H1 (cell line): ENCODE results near the gene TFAP2E. TPM values are rescaled to one million over a fixed set of nuclear protein-coding genes. Genes with fewer than 3 reads are reported as not detected.

Experiments used
- CTCF ChIA-PET: fragments of 300-600 bp; sonication (Branson Sonifier 250); formaldehyde crosslinking; loops from one replicate; lab custom pipeline; 2021; ENCODE audit not compliant: partially characterized antibody; lab: Charles Lee
- POLR2A ChIA-PET: fragments of 300-600 bp; sonication (Branson Sonifier 250); formaldehyde crosslinking; loops from one replicate; lab custom pipeline; 2021; ENCODE audit warnings: inconsistent platforms; ENCODE audit not compliant: partially characterized antibody; lab: Charles Lee
- DNase-seq, 2 experiments: peaks; one replicate each; pipeline versions ENCODE4 v3.0.0 to v3.0.0-alpha.2; 2010 to 2022; ENCODE audit warnings: low spot score in 2 of 2, low read depth in 1 of 2, mixed read lengths in 1 of 2
- FAIRE-seq: peaks from 2 replicates; lab custom pipeline; 2011; peaks lifted over from hg19 to GRCh38; lab: Jason Lieb, UNC
- H2AFZ ChIP-seq: 2 replicates; pipeline ENCODE4 v1.8.1; 2012; ENCODE audit warnings: low read length, inconsistent platforms
- H2AK5ac ChIP-seq: 2 replicates; pipeline ENCODE4 v1.6.1; 2013; ENCODE audit warnings: low read depth, low read length
- H2BK120ac ChIP-seq: replicated peaks from 2 replicates; pipeline ENCODE3; 2013; ENCODE audit warnings: low read depth, low read length, inconsistent platforms
- H2BK12ac ChIP-seq: 2 replicates; pipeline ENCODE4 v1.6.1; 2013; ENCODE audit warnings: low read depth, low read length
- H2BK15ac ChIP-seq: 2 replicates; pipeline ENCODE4 v1.6.1; 2013; ENCODE audit warnings: low read length
- H2BK20ac ChIP-seq: 2 replicates; pipeline ENCODE4 v1.6.1; 2013; ENCODE audit warnings: low read length
- H2BK5ac ChIP-seq: 2 replicates; pipeline ENCODE4 v1.6.1; 2013; ENCODE audit warnings: low read depth, low read length
- H3K14ac ChIP-seq: 2 replicates; pipeline ENCODE4 v1.6.1; 2013; ENCODE audit warnings: inconsistent platforms; ENCODE audit not compliant: insufficient read length
- H3K18ac ChIP-seq: 2 replicates; pipeline ENCODE4 v1.6.1; 2013; ENCODE audit warnings: low read length; ENCODE audit errors: extremely low read depth
- H3K23ac ChIP-seq: 2 replicates; pipeline ENCODE4 v1.6.1; 2013; ENCODE audit warnings: inconsistent platforms; ENCODE audit not compliant: insufficient read length
- H3K23me2 ChIP-seq: 2 replicates; pipeline ENCODE4 v1.6.1; 2013; ENCODE audit warnings: low read depth, low read length
- H3K27ac ChIP-seq: 2 replicates; pipeline ENCODE4 v1.6.1; 2011; ENCODE audit warnings: low read depth, low read length, inconsistent platforms
- H3K27me3 ChIP-seq, 4 experiments: replicated peaks in 1 of 4; 1 replicate in 1 of 4; 2 replicates in 3 of 4; pipeline versions ENCODE4 v1.6.1 to v1.8.1; 2011 to 2013; ENCODE audit warnings: low read length in 3 of 4, mild to moderate bottlenecking in 3 of 4, inconsistent platforms in 2 of 4, mixed read lengths in 2 of 4, moderate library complexity in 1 of 4; ENCODE audit not compliant: control insufficient read depth in 3 of 4, insufficient read depth in 3 of 4; ENCODE audit errors: extremely low read depth in 1 of 4
- H3K36me3 ChIP-seq, 4 experiments: 2 replicates each; pipeline versions ENCODE4 v1.6.1 to v1.8.1; 2011 to 2013; ENCODE audit warnings: mild to moderate bottlenecking in 4 of 4, low read length in 3 of 4, moderate library complexity in 2 of 4, control low read depth in 1 of 4, inconsistent platforms in 1 of 4; ENCODE audit not compliant: insufficient read depth in 4 of 4, control insufficient read depth in 2 of 4
- H3K4ac ChIP-seq: replicated peaks from 2 replicates; pipeline ENCODE3; 2013; ENCODE audit warnings: low read length, low read depth, mixed read lengths, inconsistent platforms; ENCODE audit not compliant: insufficient read length
- H3K4me1 ChIP-seq, 4 experiments: replicated peaks in 1 of 4; 1 replicate in 1 of 4; 2 replicates in 3 of 4; pipeline versions ENCODE4 v1.6.1 to v1.8.1; 2011 to 2013; ENCODE audit warnings: low read length in 3 of 4, inconsistent platforms in 2 of 4, mixed read lengths in 1 of 4; ENCODE audit not compliant: insufficient read depth in 4 of 4, control insufficient read depth in 3 of 4
- H3K4me2 ChIP-seq, 2 experiments: 2 replicates each; pipeline versions ENCODE4 v1.6.1 to v1.8.1; 2011 to 2013; ENCODE audit warnings: low read depth in 2 of 2, low read length in 2 of 2, control low read depth in 1 of 2, inconsistent platforms in 1 of 2, mild to moderate bottlenecking in 1 of 2; ENCODE audit not compliant: insufficient read depth in 1 of 2
- H3K4me3 ChIP-seq, 4 experiments: fragments of 200-600, 300-600 bp in 1 of 4; sonication (generic), shearing (Covaris generic), sonication (Bioruptor Twin) in 1 of 4; 2 replicates each; pipeline versions ENCODE4 v1.5.1 to v1.8.1; 2011 to 2016; ENCODE audit warnings: low read length in 4 of 4, low read depth in 3 of 4, control low read depth in 2 of 4, inconsistent platforms in 2 of 4, mild to moderate bottlenecking in 2 of 4, mixed read lengths in 1 of 4, moderate library complexity in 1 of 4; ENCODE audit not compliant: insufficient read depth in 2 of 4; ENCODE audit errors: extremely low read depth in 1 of 4
- H3K56ac ChIP-seq: replicated peaks from 2 replicates; pipeline ENCODE3; 2013; ENCODE audit warnings: low read depth, mild to moderate bottlenecking, mixed read lengths, low read length, inconsistent platforms; ENCODE audit not compliant: insufficient read length
- H3K79me1 ChIP-seq: 2 replicates; pipeline ENCODE4 v1.6.1; 2013; ENCODE audit warnings: low read depth, low read length, control low read depth
- H3K79me2 ChIP-seq, 2 experiments: 2 replicates each; pipeline versions ENCODE4 v1.6.1 to v1.8.1; 2012 to 2013; ENCODE audit warnings: low read length in 2 of 2, mild to moderate bottlenecking in 2 of 2, inconsistent platforms in 1 of 2; ENCODE audit not compliant: insufficient read depth in 2 of 2, control insufficient read depth in 1 of 2
- H3K9ac ChIP-seq, 4 experiments: replicated peaks in 1 of 4; 1 replicate in 1 of 4; 2 replicates in 3 of 4; pipeline versions ENCODE4 v1.6.1 to v1.8.1; 2011 to 2013; ENCODE audit warnings: low read depth in 3 of 4, low read length in 3 of 4, control low read depth in 2 of 4, mild to moderate bottlenecking in 2 of 4, moderate library complexity in 2 of 4, inconsistent platforms in 1 of 4; ENCODE audit errors: extremely low read depth in 1 of 4
- H3K9me3 ChIP-seq, 2 experiments: 2 replicates each; pipeline versions ENCODE4 v1.6.1 to v1.8.1; 2012 to 2013; ENCODE audit warnings: mild to moderate bottlenecking in 2 of 2, moderate library complexity in 2 of 2, control low read depth in 1 of 2, inconsistent platforms in 1 of 2, low read depth in 1 of 2, low read length in 1 of 2, mixed read lengths in 1 of 2; ENCODE audit not compliant: insufficient read depth in 2 of 2
- H4K20me1 ChIP-seq, 2 experiments: replicated peaks in 1 of 2; 2 replicates each; pipeline versions ENCODE3 to v1.8.1; 2011 to 2013; ENCODE audit warnings: inconsistent platforms in 2 of 2, low read length in 2 of 2, mild to moderate bottlenecking in 1 of 2; ENCODE audit not compliant: insufficient read depth in 2 of 2, control insufficient read depth in 1 of 2
- H4K5ac ChIP-seq: 2 replicates; pipeline ENCODE4 v1.6.1; 2013; ENCODE audit warnings: low read length, low read depth, mixed read lengths, inconsistent platforms; ENCODE audit not compliant: insufficient read length
- H4K8ac ChIP-seq: 2 replicates; pipeline ENCODE4 v1.8.0; 2013; ENCODE audit warnings: mild to moderate bottlenecking, moderate library complexity, low read length, inconsistent platforms; ENCODE audit not compliant: insufficient read depth; ENCODE audit errors: extremely low read depth
- H4K91ac ChIP-seq: replicated peaks from 2 replicates; pipeline ENCODE3; 2013; ENCODE audit warnings: low read length, mixed read lengths, inconsistent platforms; ENCODE audit not compliant: insufficient read length
- GABPA ChIP-seq: IDR thresholded peaks from 2 replicates; pipeline ENCODE4 v1.6.1; 2011; ENCODE audit warnings: mild to moderate bottlenecking, low read length, moderate library complexity, borderline replicate concordance; ENCODE audit not compliant: insufficient read depth
- WGBS, 2 experiments: shearing (Covaris generic) in 1 of 2; methylation state at CpG; one replicate each; pipeline versions ENCODE4 v1.1.6 to v1.1.7; 2013 to 2015; ENCODE audit warnings: low lambda C conversion rate in 2 of 2, mixed read lengths in 2 of 2, inconsistent platforms in 1 of 2, low coverage in 1 of 2, missing lambda C conversion rate in 1 of 2; ENCODE audit not compliant: insufficient replicate concordance in 2 of 2, insufficient coverage in 1 of 2, insufficient read length in 1 of 2; ENCODE audit errors: extremely low coverage in 1 of 2, missing lambda C conversion rate in 1 of 2; 5-methylcytosine and 5-hydroxymethylcytosine counted together
- polyA plus RNA-seq, 7 experiments: library from polyadenylated mRNA; depleted of rRNA in 3 of 7; stranded (reverse) in 5 of 7; unstranded in 2 of 7; fragments of >200 nt in 5 of 7; fragments of 200-250 nt in 2 of 7; gene quantifications; 1 replicate in 5 of 7; 2 replicates in 1 of 7; 4 replicates in 1 of 7; pipeline versions ENCODE4 v1.2.1 to v1.2.3, GENCODE V29; 2011 to 2013; ENCODE audit warnings: missing spikeins in 2 of 7, mixed read lengths in 2 of 7
- total RNA-seq: library from RNA; stranded (reverse); fragmentation: NEBNext Ultra II Directional; extraction: Animal tissue kit (Norgen Biotek cat#: 25700); gene quantifications from 2 replicates; pipeline ENCODE4 v1.2.1, GENCODE V29; 2021

The TFAP2E gene
- total and polyA plus RNA-seq, 2 of the 8 experiments (the other 6 are each of a cell fraction or from before 2014, with no cell fraction given) = 0.24 to 0.50 TPM

- 87% methylated on average over 8 of the region's 8 CpGs; no CpG with 5 or more reads in 1 of the 2 experiments for WGBS, 2 experiments
- TF ChIP-seq GABPA = no peak
These were observed 20.1 kb downstream of the TFAP2E start for GRCh38 chr1:35592991-35593769.

More at GRCh38 chr1:35592991-35593769, 20.1 kb downstream of the TFAP2E start:
- Histone ChIP-seq H3K4me2 (no peak overlapping the region), H2AFZ (no peak overlapping the region), H3K27me3 (no peaks in the 10 kb centered on the region), H4K20me1 (peaks cover 0 to 15% of the 10 kb centered on the region in 2 experiments), H3K79me2 (no peaks in the 10 kb centered on the region), H3K4me1 (peaks cover 0 to 5% (median 2%) of the 10 kb centered on the region in 4 experiments; a peak in 2 of 7 replicates), H4K91ac (no peak overlapping the region), H2BK5ac (no peak overlapping the region), H3K9ac (no peak overlapping the region), H3K4ac (no peak overlapping the region), H2AK5ac (no peak overlapping the region), H3K27ac (no peak overlapping the region), H3K18ac (no peak overlapping the region), H3K23me2 (no peaks in the 10 kb centered on the region; the same call in 1 of the 2 replicates), H3K4me3 (no peak overlapping the region), H3K36me3 (peaks cover 0 to 3% (median 0%) of the 10 kb centered on the region in 4 experiments; a peak in 1 of 8 replicates), H3K79me1 (0 out of 2 replicates have a peak, but pooled peaks cover 2% of the 10 kb centered on the region), H3K56ac (no peak overlapping the region), H2BK120ac (no peak overlapping the region), H2BK12ac (no peak overlapping the region), H3K14ac (no peak overlapping the region), H4K8ac (no peak overlapping the region), H3K23ac (no peak overlapping the region), H4K5ac (no peak overlapping the region), H2BK15ac (no peak overlapping the region), H3K9me3 (no peaks in the 10 kb centered on the region), H2BK20ac (no peak overlapping the region)
- POLR2A ChIA-PET = interaction anchor here (0.7 to 1.8 kb wide), 5 partner anchors 9 to 410 kb away, joined by 3 to 11 read pairs (median 4); no protein-coding TSS in a partner anchor
- CTCF ChIA-PET = interaction anchor here (1.1 to 1.8 kb wide), 5 partner anchors 13 to 134 kb away, joined by 3 to 8 read pairs (median 5); no protein-coding TSS in a partner anchor
- DNase-seq = no peak
- no peak for FAIRE-seq
